Esophagus (tissue), 2 donors: Measurements from ENCODE around the gene CBFA2T3. TPM values are rescaled to one million over a fixed set of nuclear protein-coding genes. Genes with fewer than 3 reads are reported as not detected.
A peak's percentile ranks its signal among the peaks of the same experiment; 100 is the strongest.
"Not testable (repeated sequence)": the region's sequence is repeated elsewhere in the genome, so short reads cannot be mapped to it uniquely, and the experiment has no call there.

ENCODE experiments used
- H3K27ac ChIP-seq, 2 donors: one replicate each; pipeline ENCODE4 v1.5.1; 2013; ENCODE audit warnings: low read depth in 2 of 2, mild to moderate bottlenecking in 2 of 2, inconsistent platforms in 1 of 2, low read length in 1 of 2, moderate library complexity in 1 of 2
- H3K27me3 ChIP-seq, 2 donors: one replicate each; pipeline ENCODE4 v1.6.1; 2013; ENCODE audit warnings: low read length in 2 of 2, control low read depth in 1 of 2, mild to moderate bottlenecking in 1 of 2; ENCODE audit not compliant: insufficient read depth in 2 of 2, control insufficient read depth in 1 of 2
- H3K36me3 ChIP-seq, 2 donors: one replicate each; pipeline ENCODE4 v1.6.1; 2013; ENCODE audit warnings: low read length in 1 of 2; ENCODE audit not compliant: control insufficient read depth in 2 of 2, insufficient read depth in 2 of 2
- H3K4me1 ChIP-seq, 2 donors: one replicate each; pipeline ENCODE4 v1.6.1; 2013; ENCODE audit warnings: low read length in 1 of 2; ENCODE audit not compliant: control insufficient read depth in 2 of 2, insufficient read depth in 2 of 2
- H3K4me3 ChIP-seq, 2 donors: one replicate each; pipeline ENCODE4 v1.5.1; 2013; ENCODE audit warnings: low read length in 2 of 2, mild to moderate bottlenecking in 2 of 2, low read depth in 1 of 2, moderate library complexity in 1 of 2
- H3K9me3 ChIP-seq, 2 donors: one replicate each; pipeline ENCODE4 v1.6.1; 2013; ENCODE audit warnings: mild to moderate bottlenecking in 2 of 2, low read depth in 1 of 2, low read length in 1 of 2, moderate library complexity in 1 of 2; ENCODE audit not compliant: control insufficient read depth in 2 of 2, insufficient read depth in 1 of 2
- whole genome bisulfite sequencing, 2 donors: extraction: QIAGEN DNeasy Blood & Tissue Kit; methylation state at CpG; one replicate each; pipeline ENCODE4 v1.1.7; 2013; 5-methylcytosine and 5-hydroxymethylcytosine counted together
- polyA plus RNA-seq, 2 donors: library from polyadenylated mRNA; stranded (reverse); fragments of 200-250 nt; gene quantifications; one replicate each; pipeline ENCODE4 v1.2.3, GENCODE V29; 2013
- donor health status: healthy with polysubstance abuse.
- donor health status: Bipolar disorder and iron deficiency.

Gene CBFA2T3
- polyA plus RNA-seq, 2 donors, result 0.93 to 1.4 TPM

- WGBS, 2 donors, result 66 to 71% methylated on average over 21 of the region's 21 CpGs
- H3K27ac ChIP-seq, result no peak overlapping the region
- no peaks in the 10 kb centered on the region for H3K27me3 ChIP-seq
- H3K36me3 ChIP-seq, result no peaks in the 10 kb centered on the region
- no peak overlapping the region for H3K4me3 ChIP-seq
- H3K4me1 ChIP-seq, result peaks cover 0 to 3% of the 10 kb centered on the region in 2 donors
- H3K9me3 ChIP-seq, result no peaks in the 10 kb centered on the region
Measured at GRCh38 chr16:88894681-88895300, 82.2 kb downstream of the CBFA2T3 start.

- H3K36me3 ChIP-seq, H3K27ac ChIP-seq, H3K4me1 ChIP-seq, H3K27me3 ChIP-seq, H3K9me3 ChIP-seq, H3K4me3 ChIP-seq: not testable (repeated sequence)
- WGBS, 2 donors, result 82 to 95% methylated on average over 4 of the region's 6 CpGs
Measured at GRCh38 chr16:88894266-88894665, 82.7 kb downstream of the CBFA2T3 start.

GRCh38 chr16:88893127-88893968 is 83.7 kb downstream of the CBFA2T3 start:
- no peak overlapping the region for H3K27ac ChIP-seq
- peaks cover 0 to 3% of the 10 kb centered on the region in 2 donors for H3K4me1 ChIP-seq
- WGBS, 2 donors, result 81 to 85% methylated on average over 15 to 19 of the region's 19 CpGs
- H3K4me3 ChIP-seq, result no peak overlapping the region
- no peaks in the 10 kb centered on the region for H3K9me3 ChIP-seq
- no peaks in the 10 kb centered on the region for H3K36me3 ChIP-seq
- H3K27me3 ChIP-seq, result no peaks in the 10 kb centered on the region

GRCh38 chr16:88892065-88892464 is 84.9 kb downstream of the CBFA2T3 start:
- H3K27me3 ChIP-seq, result no peaks in the 10 kb centered on the region
- 83 to 84% methylated on average over 20 of the region's 20 CpGs for WGBS, 2 donors
- H3K9me3 ChIP-seq, result no peaks in the 10 kb centered on the region

GRCh38 chr16:88891083-88891482 is 85.9 kb downstream of the CBFA2T3 start:
- Histone ChIP-seq H3K36me3 (no peaks in the 10 kb centered on the region), H3K4me3 (no peak overlapping the region), H3K4me1 (peaks cover 0 to 3% of the 10 kb centered on the region in 2 donors), H3K27ac (no peak overlapping the region), H3K27me3 (no peaks in the 10 kb centered on the region), H3K9me3 (no peaks in the 10 kb centered on the region)
- WGBS, 2 donors, result 79 to 92% methylated on average over 16 of the region's 16 CpGs

More at GRCh38 chr16:88892065-88892464, 84.9 kb downstream of the CBFA2T3 start:
- Histone ChIP-seq H3K27ac (no peak overlapping the region), H3K4me3 (no peak overlapping the region), H3K36me3 (no peaks in the 10 kb centered on the region), H3K4me1 (peaks cover 0 to 3% of the 10 kb centered on the region in 2 donors)

- not testable (repeated sequence) for H3K4me1 ChIP-seq, H3K9me3 ChIP-seq, H3K27ac ChIP-seq, H3K36me3 ChIP-seq, H3K27me3 ChIP-seq, H3K4me3 ChIP-seq
- WGBS, 2 donors, result 91 to 92% methylated on average over 48 of the region's 48 CpGs
Measured at GRCh38 chr16:88889702-88890352, 87.2 kb downstream of the CBFA2T3 start.

GRCh38 chr16:88888461-88889387 is 88.3 kb downstream of the CBFA2T3 start:
- Histone ChIP-seq H3K27ac (no peak overlapping the region), H3K4me3 (no peak overlapping the region), H3K27me3 (no peaks in the 10 kb centered on the region), H3K4me1 (peaks cover 0 to 3% of the 10 kb centered on the region in 2 donors), H3K36me3 (peaks cover 0 to 2% of the 10 kb centered on the region in 2 donors), H3K9me3 (no peaks in the 10 kb centered on the region)
- WGBS, 2 donors, result 75 to 80% methylated on average over 27 to 30 of the region's 30 CpGs

GRCh38 chr16:88888057-88888456 is 89.0 kb downstream of the CBFA2T3 start:
- no peaks in the 10 kb centered on the region for H3K27me3 ChIP-seq
- H3K36me3 ChIP-seq, result peaks cover 0 to 2% of the 10 kb centered on the region in 2 donors
- WGBS, 2 donors, result 66 to 76% methylated on average over 12 to 14 of the region's 14 CpGs
- H3K27ac ChIP-seq, result peak overlapping the region in 1 of 2 donors; percentile 51
- peaks cover 0 to 5% of the 10 kb centered on the region in 2 donors for H3K4me1 ChIP-seq
- H3K4me3 ChIP-seq, result no peak overlapping the region
- no peaks in the 10 kb centered on the region for H3K9me3 ChIP-seq
